Psoas muscle (tissue), 8 donors: ENCODE data around the gene ANTXR1. TPM values are rescaled to one million over a fixed set of nuclear protein-coding genes. Genes with fewer than 3 reads are reported as not detected.
A peak's percentile ranks its signal among the peaks of the same experiment; 100 is the strongest.

Source experiments
- ATAC-seq, 4 donors: fragments of 200-7000 bp; cut with Tn5 transposase; one replicate each; pipeline ENCODE4 v1.9.1; 2020; ENCODE audit warnings: moderate library complexity in 3 of 4, mild to moderate bottlenecking in 2 of 4
- DNase-seq, 2 donors: peaks; one replicate each; pipeline ENCODE4 v3.0.0-alpha.2; 2020
- H3K27ac ChIP-seq: fragments of 200-600 bp; one replicate; pipeline ENCODE4 v1.8.0; 2022
- H3K27me3 ChIP-seq, 3 donors: fragments of 200-600 bp in 1 of 3; one replicate each; pipeline versions ENCODE4 v1.6.1 to v1.8.0; 2013 to 2022; ENCODE audit warnings: low read length in 2 of 3, mild to moderate bottlenecking in 2 of 3, moderate library complexity in 1 of 3; ENCODE audit not compliant: insufficient read depth in 3 of 3
- H3K36me3 ChIP-seq, 2 donors: fragments of 200-600 bp in 1 of 2; one replicate each; pipeline versions ENCODE4 v1.6.1 to v1.8.0; 2013 to 2022; ENCODE audit warnings: low read depth in 1 of 2, mild to moderate bottlenecking in 1 of 2, moderate library complexity in 1 of 2; ENCODE audit not compliant: insufficient read depth in 1 of 2
- H3K4me1 ChIP-seq: fragments of 200-600 bp; one replicate; pipeline ENCODE4 v1.8.0; 2022
- H3K4me3 ChIP-seq: fragments of 200-600 bp; one replicate; pipeline ENCODE4 v1.8.0; 2022; ENCODE audit warnings: mild to moderate bottlenecking
- H3K9me3 ChIP-seq: fragments of 200-600 bp; one replicate; pipeline ENCODE4 v1.8.0; 2022
- CTCF ChIP-seq: fragments of 200-600 bp; IDR thresholded peaks from one replicate; pipeline ENCODE4 v1.8.0; 2022; ENCODE audit warnings: antibody characterized with exemption
- WGBS, 3 donors: extraction: QIAGEN DNeasy Blood & Tissue Kit; methylation state at CpG; one replicate each; pipeline versions ENCODE4 v1.1.6 to v1.1.7; 2013; 5-methylcytosine and 5-hydroxymethylcytosine counted together
- intact Hi-C, 2 donors: fragments of 100-400 bp; cut with DNase I; formaldehyde crosslinking; loops; one replicate each; pipeline versions ENCODE4 v1.11.0 to v1.14.2; 2022
- polyA plus RNA-seq, 3 donors: library from polyadenylated mRNA; stranded (reverse); fragments of 200-250 nt; gene quantifications; one replicate each; pipeline ENCODE4 v1.2.3, GENCODE V29; 2013
- total RNA-seq, 4 donors: library from RNA; stranded (reverse); fragmentation: NEBNext Ultra II Directional in 2 of 4; extraction: Animal tissue kit (Norgen Biotek cat#: 25700) in 2 of 4; gene quantifications; one replicate each; pipeline versions ENCODE4 v1.2.1 to v1.2.4, GENCODE V29; 2021 to 2023
- donor health status: healthy with polysubstance abuse.
- donor health status: DM: no; HTN: no; CAD: no; lungs with moderate emphysema.
- donor health status: Bipolar disorder and iron deficiency.
- donor health status: healthy.
- donor health status: DM: yes; HTN: yes; CAD: no.
- donor health status: DM: no; HTN: no; CAD: no.
- donor health status: DM: no; HTN: no; CAD: no.
- donor health status: DM: yes; HTN: yes; CAD: no.

ANTXR1 gene
- total and polyA plus RNA-seq, 7 donors = 3.7 to 24.3 (median 10.9) TPM

GRCh38 chr2:69102041-69102593, 89.1 kb downstream of the ANTXR1 start:
- Histone ChIP-seq H3K27me3 (no peaks in the 10 kb centered on the region), H3K36me3 (peaks cover 0 to 8% of the 10 kb centered on the region in 2 donors), H3K4me3 (no peak overlapping the region), H3K9me3 (no peaks in the 10 kb centered on the region), H3K4me1 (peaks cover 4% of the 10 kb centered on the region), H3K27ac (no peak overlapping the region)
- WGBS, 3 donors = 84 to 95% (median 92%) methylated on average over 3 of the region's 3 CpGs
- intact Hi-C loops = no loop called here
- DNase-seq = no peak
- no peak for TF ChIP-seq CTCF
- no peak for ATAC-seq

- no peak overlapping the region for H3K4me3 ChIP-seq
- no peaks in the 10 kb centered on the region for H3K4me1 ChIP-seq
- H3K9me3 ChIP-seq = no peaks in the 10 kb centered on the region
- no peak overlapping the region for H3K27ac ChIP-seq
- no peak for ATAC-seq
- peaks cover 0 to 8% of the 10 kb centered on the region in 2 donors for H3K36me3 ChIP-seq
- no peak for DNase-seq
- no peaks in the 10 kb centered on the region for H3K27me3 ChIP-seq
- WGBS, 3 donors = 84 to 93% (median 88%) methylated on average over 5 of the region's 5 CpGs
- intact Hi-C loops = no loop called here
- no peak for TF ChIP-seq CTCF
Observed at GRCh38 chr2:69103419-69103818, 90.4 kb downstream of the ANTXR1 start.

GRCh38 chr2:69104261-69104660, 91.3 kb downstream of the ANTXR1 start:
- Histone ChIP-seq H3K4me3 (no peak overlapping the region), H3K9me3 (no peaks in the 10 kb centered on the region), H3K36me3 (peaks cover 0 to 8% of the 10 kb centered on the region in 2 donors), H3K27ac (no peak overlapping the region), H3K27me3 (no peaks in the 10 kb centered on the region), H3K4me1 (no peaks in the 10 kb centered on the region)
- ATAC-seq (peak in 1 of 4 donors; percentile 49), DNase-seq (peak; percentile 54 to 60)
- intact Hi-C loops = no loop called here
- TF ChIP-seq CTCF = no peak
- WGBS, 3 donors = 42 to 62% (median 45%) methylated on average over 3 of the region's 3 CpGs

GRCh38 chr2:69109255-69109654, 96.3 kb downstream of the ANTXR1 start:
- Histone ChIP-seq H3K4me1 (no peaks in the 10 kb centered on the region), H3K27me3 (no peaks in the 10 kb centered on the region), H3K9me3 (no peaks in the 10 kb centered on the region), H3K36me3 (no peaks in the 10 kb centered on the region), H3K4me3 (no peak overlapping the region), H3K27ac (no peak overlapping the region)
- TF ChIP-seq CTCF = no peak
- WGBS, 3 donors = 78 to 89% (median 87%) methylated on average over 4 of the region's 4 CpGs
- no peak for ATAC-seq
- intact Hi-C loops = no loop called here
- DNase-seq = no peak

- Histone ChIP-seq H3K27ac (no peak overlapping the region), H3K4me1 (no peaks in the 10 kb centered on the region), H3K36me3 (no peaks in the 10 kb centered on the region), H3K9me3 (no peaks in the 10 kb centered on the region), H3K27me3 (no peaks in the 10 kb centered on the region), H3K4me3 (no peak overlapping the region)
- no peak for TF ChIP-seq CTCF
- no peak for DNase-seq
- ATAC-seq = no peak
- intact Hi-C loops = no loop called here
- 18 to 38% (median 27%) methylated on average over 1 of the region's 1 CpG for WGBS, 3 donors
Observed at GRCh38 chr2:69111076-69111475, 98.1 kb downstream of the ANTXR1 start.
